NCI-H82 treated with DMSO at 0.1 percent for 48 hours (cell line): ENCODE measurements around the gene BAHCC1.
A peak's percentile ranks its signal among the peaks of the same experiment; 100 is the strongest.

ENCODE experiments used
- DNase-seq: peaks from one replicate; lab custom pipeline; 2025; ENCODE audit not compliant: unreplicated experiment; lab: John Stamatoyannopoulos, UW

Gene BAHCC1

GRCh38 chr17:81397314-81398175 is 2.3 kb downstream of the BAHCC1 start:
- no peak for DNase-seq

GRCh38 chr17:81398176-81398831 is 3.0 kb downstream of the BAHCC1 start:
- no peak for DNase-seq

GRCh38 chr17:81398832-81399411 is 3.7 kb downstream of the BAHCC1 start:
- DNase-seq, result no peak

- DNase-seq, result no peak
These were observed 4.4 kb downstream of the BAHCC1 start for GRCh38 chr17:81399481-81400153.

GRCh38 chr17:81400154-81400977 is 5.1 kb downstream of the BAHCC1 start:
- DNase-seq, result peak; percentile 65

- no peak for DNase-seq
These were observed 5.9 kb downstream of the BAHCC1 start for GRCh38 chr17:81400996-81401722.

- DNase-seq, result no peak
These were observed 6.7 kb downstream of the BAHCC1 start for GRCh38 chr17:81401723-81402529.

- DNase-seq, result no peak
These were observed 7.3 kb downstream of the BAHCC1 start for GRCh38 chr17:81402530-81402941.

- DNase-seq, result no peak
These were observed 7.8 kb downstream of the BAHCC1 start for GRCh38 chr17:81402981-81403467.

GRCh38 chr17:81403671-81404534 is 8.6 kb downstream of the BAHCC1 start:
- no peak for DNase-seq

GRCh38 chr17:81404558-81405165 is 9.4 kb downstream of the BAHCC1 start:
- DNase-seq, result no peak

GRCh38 chr17:81405411-81405872 is 10.2 kb downstream of the BAHCC1 start:
- no peak for DNase-seq

GRCh38 chr17:81406117-81406953 is 11.1 kb downstream of the BAHCC1 start:
- no peak for DNase-seq

GRCh38 chr17:81408049-81408448 is 12.8 kb downstream of the BAHCC1 start:
- DNase-seq, result no peak

GRCh38 chr17:81409190-81409935 is 14.1 kb downstream of the BAHCC1 start:
- DNase-seq, result no peak

GRCh38 chr17:81410852-81411251 is 15.6 kb downstream of the BAHCC1 start:
- DNase-seq, result no peak
